H9 (cell line): ENCODE results near the gene DTX4. TPM values are rescaled to one million over a fixed set of nuclear protein-coding genes. Genes with fewer than 3 reads are reported as not detected.

ENCODE experiments used
- DNase-seq: peaks from one replicate; pipeline ENCODE4 v3.0.0-alpha.2; 2017
- H2AFZ ChIP-seq: one replicate; pipeline ENCODE4 v1.6.1; 2013; ENCODE audit warnings: mild to moderate bottlenecking, low read length, control low read depth, moderate library complexity
- H2AK5ac ChIP-seq: 2 replicates; pipeline ENCODE4 v1.6.1; 2013; ENCODE audit warnings: low read length, control low read depth, mixed read lengths; ENCODE audit not compliant: insufficient read length
- H2BK120ac ChIP-seq: one replicate; pipeline ENCODE4 v1.6.1; 2013; ENCODE audit warnings: low read depth, mild to moderate bottlenecking, low read length, control low read depth, inconsistent platforms; ENCODE audit not compliant: poor library complexity, severe bottlenecking
- H2BK12ac ChIP-seq: 2 replicates; pipeline ENCODE4 v1.6.1; 2013; ENCODE audit warnings: low read length, control low read depth, mixed read lengths, low read depth; ENCODE audit not compliant: insufficient read length
- H2BK15ac ChIP-seq: 2 replicates; pipeline ENCODE4 v1.6.1; 2013; ENCODE audit warnings: low read depth, low read length, control low read depth
- H2BK20ac ChIP-seq: one replicate; pipeline ENCODE4 v1.6.1; 2013; ENCODE audit warnings: low read depth, mild to moderate bottlenecking, low read length, control low read depth, inconsistent platforms; ENCODE audit not compliant: poor library complexity, severe bottlenecking
- H2BK5ac ChIP-seq: 2 replicates; pipeline ENCODE4 v1.6.1; 2013; ENCODE audit warnings: low read length, control low read depth, mixed read lengths; ENCODE audit not compliant: insufficient read length
- H3K14ac ChIP-seq: 2 replicates; pipeline ENCODE4 v1.6.1; 2013; ENCODE audit warnings: low read length, control low read depth; ENCODE audit not compliant: insufficient read depth
- H3K18ac ChIP-seq: 2 replicates; pipeline ENCODE4 v1.6.1; 2013; ENCODE audit warnings: low read depth, mild to moderate bottlenecking, mixed read lengths, low read length, control low read depth; ENCODE audit not compliant: insufficient read length
- H3K23ac ChIP-seq: 2 replicates; pipeline ENCODE4 v1.6.1; 2013; ENCODE audit warnings: low read length, control low read depth, mixed read lengths, low read depth; ENCODE audit not compliant: insufficient read length
- H3K23me2 ChIP-seq: 2 replicates; pipeline ENCODE4 v1.6.1; 2013; ENCODE audit warnings: low read depth, mild to moderate bottlenecking, mixed read lengths, low read length, control low read depth; ENCODE audit not compliant: insufficient read length, poor library complexity, severe bottlenecking
- H3K27ac ChIP-seq: 2 replicates; pipeline ENCODE4 v1.5.1; 2013; ENCODE audit warnings: low read length, control low read depth, mixed read lengths, low read depth; ENCODE audit not compliant: insufficient read length
- H3K27me3 ChIP-seq: 2 replicates; pipeline ENCODE4 v1.6.1; 2013; ENCODE audit warnings: low read length, control low read depth, inconsistent platforms; ENCODE audit not compliant: insufficient read depth
- H3K4ac ChIP-seq: 2 replicates; pipeline ENCODE4 v1.6.1; 2013; ENCODE audit warnings: low read depth, mild to moderate bottlenecking, control low read depth, inconsistent platforms, low read length, moderate library complexity
- H3K4me1 ChIP-seq: 2 replicates; pipeline ENCODE4 v1.6.1; 2013; ENCODE audit warnings: low read length, control low read depth, inconsistent platforms; ENCODE audit not compliant: insufficient read depth
- H3K4me2 ChIP-seq: 2 replicates; pipeline ENCODE4 v1.6.1; 2013; ENCODE audit warnings: low read length, control low read depth, mixed read lengths; ENCODE audit not compliant: insufficient read length, insufficient read depth
- H3K56ac ChIP-seq: 2 replicates; pipeline ENCODE4 v1.6.1; 2013; ENCODE audit warnings: low read depth, mild to moderate bottlenecking, mixed read lengths, low read length, control low read depth; ENCODE audit not compliant: insufficient read length
- H3K79me1 ChIP-seq: 2 replicates; pipeline ENCODE4 v1.6.1; 2013; ENCODE audit warnings: low read depth, mild to moderate bottlenecking, moderate library complexity, low read length, control low read depth, inconsistent platforms; ENCODE audit not compliant: insufficient read depth, poor library complexity, severe bottlenecking
- H3K79me2 ChIP-seq: 2 replicates; pipeline ENCODE4 v1.6.1; 2013; ENCODE audit warnings: low read length, control low read depth, inconsistent platforms; ENCODE audit not compliant: insufficient read depth
- H3K9ac ChIP-seq: 2 replicates; pipeline ENCODE4 v1.6.1; 2013; ENCODE audit warnings: low read length, control low read depth, mixed read lengths; ENCODE audit not compliant: insufficient read length; ENCODE audit errors: extremely low read depth
- H3K9me3 ChIP-seq: one replicate; pipeline ENCODE4 v1.6.1; 2013; ENCODE audit warnings: low read depth, low read length, inconsistent platforms; ENCODE audit not compliant: control insufficient read depth
- H3T11ph ChIP-seq: one replicate; pipeline ENCODE4 v1.6.1; 2013; ENCODE audit warnings: mild to moderate bottlenecking, low read length, control low read depth, inconsistent platforms
- H4K20me1 ChIP-seq: one replicate; pipeline ENCODE4 v1.6.1; 2013; ENCODE audit not compliant: control insufficient read depth, insufficient read length, insufficient read depth
- H4K5ac ChIP-seq: 2 replicates; pipeline ENCODE4 v1.6.1; 2013; ENCODE audit warnings: low read depth, mild to moderate bottlenecking, mixed read lengths, low read length, control low read depth; ENCODE audit not compliant: insufficient read length
- H4K8ac ChIP-seq: replicated peaks from 2 replicates; pipeline ENCODE4 v1.6.1; 2013; ENCODE audit warnings: low read length, control low read depth, mixed read lengths, low read depth; ENCODE audit not compliant: insufficient read length
- H4K91ac ChIP-seq: 2 replicates; pipeline ENCODE4 v1.6.1; 2013; ENCODE audit warnings: low read depth, mild to moderate bottlenecking, moderate library complexity, mixed read lengths, low read length, control low read depth; ENCODE audit not compliant: insufficient read length
- H3K27ac Mint-ChIP-seq, 3 experiments: 2 replicates in 2 of 3; 3 replicates in 1 of 3; pipeline ENCODE4 v1.8.0; 2020 to 2021; ENCODE audit warnings: mixed read lengths in 3 of 3, mild to moderate bottlenecking in 1 of 3, moderate library complexity in 1 of 3
- H3K27me3 Mint-ChIP-seq: 2 replicates; pipeline ENCODE4 v1.8.0; 2021; ENCODE audit warnings: low read depth, mild to moderate bottlenecking, moderate library complexity, mixed read lengths
- H3K36me3 Mint-ChIP-seq, 3 experiments: 2 replicates in 2 of 3; 3 replicates in 1 of 3; pipeline ENCODE4 v1.8.0; 2020 to 2021; ENCODE audit warnings: low read depth in 3 of 3, mixed read lengths in 3 of 3; ENCODE audit not compliant: insufficient read depth in 1 of 3
- H3K4me1 Mint-ChIP-seq, 2 experiments: 2 replicates each; pipeline ENCODE4 v1.8.0; 2020; ENCODE audit warnings: mixed read lengths in 2 of 2
- H3K4me3 Mint-ChIP-seq, 2 experiments: 2 replicates in 1 of 2; 3 replicates in 1 of 2; pipeline ENCODE4 v1.8.0; 2020 to 2021; ENCODE audit warnings: mild to moderate bottlenecking in 2 of 2, mixed read lengths in 2 of 2, moderate library complexity in 1 of 2
- H3K9me3 Mint-ChIP-seq, 2 experiments: 2 replicates in 1 of 2; 3 replicates in 1 of 2; pipeline ENCODE4 v1.8.0; 2020; ENCODE audit warnings: mild to moderate bottlenecking in 2 of 2, mixed read lengths in 2 of 2, moderate library complexity in 1 of 2
- CTCF ChIP-seq: fragments of 200-600 bp; sonication (generic); conservative IDR thresholded peaks from 3 replicates; pipeline ENCODE4 v1.8.0; 2021; ENCODE audit warnings: antibody characterized with exemption, mild to moderate bottlenecking
- WGBS: extraction: QIAGEN DNeasy Blood & Tissue Kit; methylation state at CpG from one replicate; pipeline ENCODE4 v1.1.7; 2013; ENCODE audit warnings: missing lambda C conversion rate, low lambda C conversion rate, mixed read lengths; ENCODE audit not compliant: insufficient read length; ENCODE audit errors: extremely low coverage; 5-methylcytosine and 5-hydroxymethylcytosine counted together
- total RNA-seq: library from RNA; stranded (reverse); gene quantifications from 2 replicates; pipeline ENCODE4 v1.2.1, GENCODE V29; 2021

Gene DTX4
- total RNA-seq, 1 experiment from 2014 or later: 13.0 TPM

GRCh38 chr11:59208956-59209355 lies 37.0 kb downstream of the DTX4 start:
- no peak overlapping the region for H3K27ac ChIP-seq

More at GRCh38 chr11:59208956-59209355, 37.0 kb downstream of the DTX4 start:
- TF ChIP-seq CTCF: no peak
- DNase-seq: no peak
- Histone ChIP-seq H3K23ac (no peak overlapping the region), H3K56ac (no peak overlapping the region), H3K79me1 (no peaks in the 10 kb centered on the region), H2BK15ac (no peak overlapping the region), H3K4me1 (no peaks in the 10 kb centered on the region), H2BK12ac (no peak overlapping the region), H4K8ac (no peak overlapping the region), H3T11ph (no peak overlapping the region), H3K79me2 (no peaks in the 10 kb centered on the region), H3K23me2 (no peaks in the 10 kb centered on the region), H2BK20ac (no peak overlapping the region), H3K27me3 (no peaks in the 10 kb centered on the region), H4K5ac (no peak overlapping the region), H3K9me3 (no peaks in the 10 kb centered on the region), H4K20me1 (no peaks in the 10 kb centered on the region), H2AFZ (no peak overlapping the region), H2BK5ac (no peak overlapping the region), H2AK5ac (no peak overlapping the region), H3K4ac (no peak overlapping the region), H3K18ac (no peak overlapping the region), H3K9ac (no peak overlapping the region), H4K91ac (no peak overlapping the region), H2BK120ac (no peak overlapping the region), H3K14ac (no peak overlapping the region), H3K4me2 (no peak overlapping the region)
- Mint-ChIP-seq H3K4me3 (no peak overlapping the region), H3K27me3 (no peaks in the 10 kb centered on the region), H3K9me3 (no peaks in the 10 kb centered on the region), H3K27ac (no peak overlapping the region; a peak in 1 of 7 replicates), H3K4me1 (peaks cover 4 to 11% of the 10 kb centered on the region in 2 experiments), H3K36me3 (peaks cover 14 to 25% (median 15%) of the 10 kb centered on the region in 3 experiments)
- no CpG with 5 or more reads among the region's 2 CpGs for WGBS
